HG03108 (cell line): ENCODE results near the gene CXADR.
"Not testable (repeated sequence)": the region's sequence is repeated elsewhere in the genome, so short reads cannot be mapped to it uniquely, and the experiment has no call there.

Experiments
- ATAC-seq: cut with Tn5 transposase; IDR thresholded peaks from one replicate; pipeline ENCODE4 v1.9.1; 2021; ENCODE audit warnings: moderate library complexity; ENCODE audit not compliant: unreplicated experiment

The CXADR gene

GRCh38 chr21:17501107-17502006 lies 11.5 kb upstream of the CXADR start:
- no peak for ATAC-seq

- not testable (repeated sequence) for ATAC-seq
Measured at GRCh38 chr21:17502985-17503384, 9.9 kb upstream of the CXADR start.

GRCh38 chr21:17506951-17507350 lies 5.9 kb upstream of the CXADR start:
- no peak for ATAC-seq

- no peak for ATAC-seq
Measured at GRCh38 chr21:17507591-17507990, 5.3 kb upstream of the CXADR start.

GRCh38 chr21:17513214-17514123 lies 626 bp downstream of the CXADR start:
- ATAC-seq = peak; percentile 20

- no peak for ATAC-seq
Measured at GRCh38 chr21:17514124-17514845, 1.4 kb downstream of the CXADR start.

- ATAC-seq = not testable (repeated sequence)
Measured at GRCh38 chr21:17517008-17517407, 4.2 kb downstream of the CXADR start.

GRCh38 chr21:17519208-17519738 lies 6.4 kb downstream of the CXADR start:
- ATAC-seq = no peak

GRCh38 chr21:17519965-17520609 lies 7.2 kb downstream of the CXADR start:
- no peak for ATAC-seq

GRCh38 chr21:17523007-17523451 lies 10.2 kb downstream of the CXADR start:
- ATAC-seq = no peak

GRCh38 chr21:17523979-17524494 lies 11.2 kb downstream of the CXADR start:
- not testable (repeated sequence) for ATAC-seq

GRCh38 chr21:17524635-17525034 lies 11.8 kb downstream of the CXADR start:
- no peak for ATAC-seq

- no peak for ATAC-seq
Measured at GRCh38 chr21:17526776-17527175, 13.9 kb downstream of the CXADR start.

GRCh38 chr21:17527240-17527639 lies 14.4 kb downstream of the CXADR start:
- no peak for ATAC-seq

GRCh38 chr21:17527711-17528110 lies 14.9 kb downstream of the CXADR start:
- no peak for ATAC-seq

GRCh38 chr21:17529648-17530047 lies 16.8 kb downstream of the CXADR start:
- no peak for ATAC-seq

GRCh38 chr21:17532292-17532691 lies 19.4 kb downstream of the CXADR start:
- no peak for ATAC-seq

GRCh38 chr21:17536381-17536780 lies 23.5 kb downstream of the CXADR start:
- no peak for ATAC-seq

GRCh38 chr21:17537299-17537698 lies 24.5 kb downstream of the CXADR start:
- ATAC-seq = no peak

- ATAC-seq = no peak
Measured at GRCh38 chr21:17538576-17538975, 25.7 kb downstream of the CXADR start.
